Fibroblast of skin of back (primary cell): ENCODE results near the gene CYB5R2.

Experiments used
- DNase-seq: peaks from one replicate; pipeline ENCODE4 v3.0.0-alpha.2; 2013

CYB5R2 gene

DNA sequence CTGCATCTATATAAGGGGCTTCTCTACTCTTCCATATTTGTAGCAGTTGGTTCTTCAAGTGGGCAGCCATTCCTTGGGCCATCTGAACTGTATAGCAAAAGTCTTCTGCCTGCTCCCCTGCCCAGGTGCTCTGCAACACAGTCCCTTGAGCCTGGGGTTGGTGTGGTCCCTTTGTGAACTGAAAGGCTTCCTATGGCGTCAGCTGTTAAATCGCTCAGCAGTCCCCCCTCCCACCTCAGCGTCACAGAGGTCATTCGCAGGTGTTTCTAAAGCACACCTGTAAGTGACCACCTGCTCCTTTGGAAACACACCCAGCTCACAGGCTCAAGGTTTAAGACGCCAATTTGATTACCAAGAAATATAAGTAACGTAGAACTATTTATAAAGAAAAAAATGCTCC is 37.0 kb downstream of the CYB5R2 start:
- no peak for DNase-seq

DNA sequence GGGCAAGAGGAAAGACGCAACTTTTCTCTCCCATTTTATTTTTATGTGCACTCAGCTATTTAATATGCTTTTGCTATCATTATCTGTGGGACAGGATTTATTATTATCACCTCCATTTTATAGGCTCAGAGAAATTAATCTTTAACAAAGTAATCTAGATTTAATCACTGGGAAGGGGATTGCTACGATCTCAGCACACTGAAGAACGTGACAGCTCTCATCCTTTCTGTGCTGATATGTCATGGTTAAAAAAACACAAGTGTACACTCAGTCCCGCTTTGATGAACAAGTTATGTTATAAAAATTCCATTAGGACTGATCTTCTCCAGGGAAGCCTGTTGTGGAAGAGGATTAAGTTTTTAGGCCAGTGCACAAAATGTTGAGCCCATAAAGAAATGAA is 37.6 kb downstream of the CYB5R2 start:
- no peak for DNase-seq

DNA sequence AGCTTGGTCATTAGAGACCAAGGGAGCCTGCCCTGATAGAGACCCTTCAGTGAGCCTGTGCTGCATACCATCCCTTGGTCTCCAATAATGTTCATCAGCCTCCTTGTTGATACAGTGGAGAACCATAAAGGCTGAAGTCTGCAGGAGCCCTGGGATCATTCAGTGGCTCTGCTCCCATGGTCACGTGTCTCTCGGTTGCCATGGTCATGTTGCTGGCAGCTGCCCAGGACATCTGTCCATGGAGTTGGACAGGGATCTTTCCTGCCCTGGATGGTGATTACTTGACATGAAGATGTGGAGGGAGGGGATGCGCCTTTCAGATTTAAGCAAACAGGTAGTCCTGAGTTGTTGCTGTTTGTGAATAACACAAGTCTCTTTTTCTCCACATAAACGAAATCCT is 38.2 kb downstream of the CYB5R2 start:
- no peak for DNase-seq

- DNase-seq, result no peak
These were observed 41.1 kb downstream of the CYB5R2 start for GRCh38 chr11:7632211-7632610.

DNA sequence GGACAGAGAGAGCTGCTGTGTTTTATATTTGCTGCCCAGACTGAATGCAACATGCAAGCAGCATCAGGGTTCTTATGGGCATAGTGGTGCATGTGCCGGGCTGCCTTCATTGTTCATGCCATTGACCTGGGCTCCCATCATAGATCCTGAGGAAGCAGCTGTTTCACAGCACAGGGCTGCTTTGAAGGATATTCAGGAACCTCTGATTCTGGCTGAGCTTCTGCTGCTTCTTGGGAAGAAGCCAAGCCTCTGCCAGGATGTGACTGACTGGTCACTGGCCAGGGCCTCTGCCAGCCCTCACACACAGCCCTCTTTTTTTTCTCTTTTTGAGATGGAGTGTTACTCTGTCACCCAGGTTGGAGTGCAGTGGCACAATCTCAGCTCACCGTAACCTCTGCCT is 43.3 kb downstream of the CYB5R2 start:
- DNase-seq, result no peak

GRCh38 chr11:7628660-7629059 is 44.6 kb downstream of the CYB5R2 start:
- no peak for DNase-seq

DNA sequence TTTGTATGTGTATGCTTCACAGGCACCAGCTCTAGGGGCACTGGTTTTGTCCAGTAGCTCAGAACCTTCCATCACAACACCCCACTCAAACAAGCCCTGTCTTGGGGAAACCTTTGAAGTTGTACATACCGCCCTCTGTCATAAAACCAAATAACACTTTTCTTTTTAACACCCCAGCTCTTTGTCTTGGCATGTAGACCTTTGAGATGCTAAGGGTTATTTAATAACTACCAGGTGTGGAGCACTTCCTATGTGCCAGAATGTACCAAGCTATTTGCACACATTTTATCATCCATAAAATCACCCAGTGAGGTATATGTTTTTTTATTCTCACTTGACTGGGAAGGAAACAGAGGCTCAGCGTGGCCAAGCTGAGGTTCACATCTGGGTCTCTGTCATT is 50.6 kb downstream of the CYB5R2 start:
- DNase-seq, result no peak

- no peak for DNase-seq
These were observed 51.7 kb downstream of the CYB5R2 start for GRCh38 chr11:7621554-7621953.

GRCh38 chr11:7621090-7621489 is 52.2 kb downstream of the CYB5R2 start:
- DNase-seq, result no peak

DNA sequence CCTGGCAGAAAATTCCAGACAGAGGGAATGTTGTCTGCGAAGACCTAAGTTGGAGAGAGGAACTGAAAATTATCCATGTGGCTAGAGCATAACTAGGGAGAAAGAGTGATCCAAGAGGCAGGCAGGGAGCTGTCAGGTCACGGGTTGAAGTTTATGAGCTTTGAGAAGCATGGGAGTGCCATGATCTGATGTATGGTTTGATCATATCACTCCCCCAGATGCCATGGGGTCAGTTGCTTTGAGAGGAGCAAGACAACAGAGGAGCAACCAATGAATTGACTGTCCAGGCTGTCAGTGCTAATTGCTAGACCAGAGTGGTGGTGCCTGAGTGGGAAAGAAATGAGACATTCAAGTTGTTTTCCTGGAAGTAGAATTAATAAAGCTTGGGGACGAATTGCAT is 54.0 kb downstream of the CYB5R2 start:
- DNase-seq, result no peak

GRCh38 chr11:7617032-7617431 is 56.3 kb downstream of the CYB5R2 start:
- DNase-seq, result no peak
